OCI-LY7 (cell line): ENCODE measurements around the gene CACTIN. TPM values are rescaled to one million over a fixed set of nuclear protein-coding genes. Genes with fewer than 3 reads are reported as not detected.

ENCODE experiments used
- BruUV-seq: library from RNA; stranded (reverse); fragments of 400-500 nt; replicated peaks from 2 replicates; lab custom pipeline; 2021; lab: Mats Ljungman, UMichigan
- CTCF ChIA-PET: fragments of 300-600 bp; sonication (Branson Sonifier 250); formaldehyde crosslinking; loops from one replicate; lab custom pipeline; 2022; ENCODE audit warnings: antibody characterized with exemption; ENCODE audit not compliant: unreplicated experiment; lab: Charles Lee
- POLR2A ChIA-PET: fragments of 300-600 bp; sonication (Branson Sonifier 250); formaldehyde crosslinking; loops from one replicate; lab custom pipeline; 2022; ENCODE audit warnings: antibody characterized with exemption; lab: Charles Lee
- DNase-seq: peaks from one replicate; pipeline ENCODE4 v3.0.0-alpha.2; 2015; ENCODE audit warnings: low spot score
- H2AFZ ChIP-seq: fragments of 200-600 bp; sonication (generic), shearing (Covaris generic); 2 replicates; pipeline ENCODE4 v1.6.1; 2014; ENCODE audit warnings: mild to moderate bottlenecking, antibody characterized with exemption, low read length, moderate library complexity
- H3K27ac ChIP-seq: fragments of 200-600 bp; sonication (generic); 2 replicates; pipeline ENCODE4 v1.5.1; 2014; ENCODE audit warnings: mixed run types, low read depth, mild to moderate bottlenecking, moderate library complexity, low read length, inconsistent platforms; ENCODE audit not compliant: poor library complexity, severe bottlenecking
- H3K36me3 ChIP-seq: fragments of 200-600 bp; sonication (generic); 2 replicates; pipeline ENCODE4 v1.6.1; 2014; ENCODE audit warnings: mild to moderate bottlenecking, antibody characterized with exemption, low read length, moderate library complexity, mixed read lengths; ENCODE audit not compliant: insufficient read depth
- H3K4me1 ChIP-seq: fragments of 200-600 bp; sonication (generic); 2 replicates; pipeline ENCODE4 v1.5.1; 2014; ENCODE audit warnings: mild to moderate bottlenecking, low read length; ENCODE audit not compliant: insufficient read depth, poor library complexity, severe bottlenecking
- H3K4me2 ChIP-seq: fragments of 200-600 bp; sonication (generic); 2 replicates; pipeline ENCODE4 v1.6.1; 2014; ENCODE audit warnings: mild to moderate bottlenecking, low read length
- H3K4me3 ChIP-seq: fragments of 200-600 bp; sonication (generic); 2 replicates; pipeline ENCODE4 v1.5.1; 2014; ENCODE audit warnings: mild to moderate bottlenecking, low read depth, low read length; ENCODE audit not compliant: poor library complexity, severe bottlenecking
- H3K79me2 ChIP-seq: fragments of 200-600 bp; sonication (generic); 2 replicates; pipeline ENCODE4 v1.6.1; 2016; ENCODE audit warnings: low read depth, mild to moderate bottlenecking, low read length, moderate library complexity, mixed read lengths; ENCODE audit not compliant: insufficient read depth
- H3K9me2 ChIP-seq: fragments of 200-600 bp; sonication (generic); 2 replicates; pipeline ENCODE4 v1.6.1; 2016; ENCODE audit warnings: mild to moderate bottlenecking, low read length, mixed read lengths; ENCODE audit not compliant: insufficient read depth
- H3K9me3 ChIP-seq: fragments of 200-600 bp; sonication (generic); 2 replicates; pipeline ENCODE4 v1.6.1; 2014; ENCODE audit warnings: mild to moderate bottlenecking, mixed run types, low read length, mixed read lengths
- H4K20me1 ChIP-seq: fragments of 200-600 bp; sonication (generic); 2 replicates; pipeline ENCODE4 v1.6.1; 2014; ENCODE audit warnings: mild to moderate bottlenecking, antibody characterized with exemption, low read length, moderate library complexity, mixed read lengths; ENCODE audit not compliant: insufficient read depth
- CTCF ChIP-seq: fragments of 200-600 bp; sonication (generic); conservative IDR thresholded peaks from 2 replicates; pipeline ENCODE4 v1.5.1; 2014; ENCODE audit warnings: mild to moderate bottlenecking, antibody characterized with exemption, low read length, moderate library complexity, mixed read lengths
- EZH2phosphoT487 ChIP-seq: fragments of 200-600 bp; sonication (generic); IDR thresholded peaks from 2 replicates; pipeline ENCODE4 v1.6.1; 2018; ENCODE audit warnings: low read depth, borderline replicate concordance, mild to moderate bottlenecking, mixed run types, antibody characterized with exemption, low read length, moderate library complexity, mixed read lengths
- intact Hi-C: fragments of 100-400 bp; cut with micrococcal nuclease; formaldehyde crosslinking; loops from one replicate; pipeline ENCODE4 v1.10.0; 2022; ENCODE audit not compliant: unreplicated experiment
- total RNA-seq, 2 experiments: library from RNA; depleted of rRNA in 1 of 2; stranded (reverse); fragments of >200 nt in 1 of 2; shearing (Covaris generic) in 1 of 2; gene quantifications; 2 replicates each; pipeline ENCODE4 v1.2.3, GENCODE V29; 2014 to 2022

Gene CACTIN
- total RNA-seq, 2 experiments from 2014 or later = 34.2 to 35.9 TPM

GRCh38 chr19:3639479-3639878, 12.9 kb upstream of the CACTIN start:
- BruUV-seq = no TSS peak
- Histone ChIP-seq H3K9me3 (no peaks in the 10 kb centered on the region), H3K4me2 (no peak overlapping the region), H4K20me1 (no peaks in the 10 kb centered on the region), H3K27ac (no peak overlapping the region), H3K79me2 (no peaks in the 10 kb centered on the region), H3K36me3 (no peaks in the 10 kb centered on the region), H2AFZ (no peak overlapping the region), H3K9me2 (no peaks in the 10 kb centered on the region), H3K4me1 (no peaks in the 10 kb centered on the region), H3K4me3 (no peak overlapping the region)
- CTCF ChIA-PET = no interaction called here
- no peak for TF ChIP-seq EZH2phosphoT487
- no peak for TF ChIP-seq CTCF
- POLR2A ChIA-PET = no interaction called here
- intact Hi-C loops = no loop called here
- DNase-seq = no peak

- Histone ChIP-seq H3K4me3 (no peak overlapping the region), H3K9me3 (no peaks in the 10 kb centered on the region), H4K20me1 (no peaks in the 10 kb centered on the region), H2AFZ (no peak overlapping the region), H3K36me3 (no peaks in the 10 kb centered on the region), H3K27ac (no peak overlapping the region), H3K9me2 (no peaks in the 10 kb centered on the region), H3K4me2 (no peak overlapping the region), H3K4me1 (no peaks in the 10 kb centered on the region), H3K79me2 (no peaks in the 10 kb centered on the region)
- intact Hi-C loops = no loop called here
- BruUV-seq = no TSS peak
- ChIA-PET CTCF (no interaction called here), POLR2A (no interaction called here)
- DNase-seq = no peak
- TF ChIP-seq EZH2phosphoT487 = no peak
- no peak for TF ChIP-seq CTCF
These were observed 11.9 kb upstream of the CACTIN start for GRCh38 chr19:3638208-3639193.

- Histone ChIP-seq H3K79me2 (no peaks in the 10 kb centered on the region), H3K9me3 (no peaks in the 10 kb centered on the region), H3K4me2 (no peak overlapping the region), H3K36me3 (no peaks in the 10 kb centered on the region), H4K20me1 (no peaks in the 10 kb centered on the region), H3K4me3 (no peak overlapping the region), H2AFZ (no peak overlapping the region), H3K27ac (no peak overlapping the region), H3K9me2 (no peaks in the 10 kb centered on the region), H3K4me1 (no peaks in the 10 kb centered on the region)
- ChIA-PET POLR2A (no interaction called here), CTCF (no interaction called here)
- no TSS peak for BruUV-seq
- intact Hi-C loops = no loop called here
- no peak for DNase-seq
- TF ChIP-seq CTCF = no peak
- no peak for TF ChIP-seq EZH2phosphoT487
These were observed 11.0 kb upstream of the CACTIN start for GRCh38 chr19:3637621-3638020.
